Caki2 (cell line): ENCODE measurements around the gene CALHM4. TPM values are rescaled to one million over a fixed set of nuclear protein-coding genes. Genes with fewer than 3 reads are reported as not detected.

Source experiments
- total RNA-seq: library from RNA; depleted of rRNA; stranded (reverse); fragments of >200 nt; shearing (Covaris generic); gene quantifications from 2 replicates; pipeline ENCODE4 v1.2.3, GENCODE V29; 2014; ENCODE audit warnings: low replicate concordance; rRNA removed

CALHM4 gene
- total RNA-seq, 1 experiment from 2014 or later = not detected

Other genes starting within 250 kb of the CALHM4 start
- 10.6 and 15.6 TPM in 2 replicates for gene DSE, start 182.8 kb upstream of the CALHM4 start, total RNA-seq
- not detected in 2 replicates for gene CALHM6, start 92.4 kb upstream of the CALHM4 start, total RNA-seq
- 3.0 and 3.2 TPM in 2 replicates for gene CALHM5, start 42.1 kb upstream of the CALHM4 start, total RNA-seq
- not detected in 2 replicates for gene TRAPPC3L, start 8.1 kb upstream of the CALHM4 start, total RNA-seq
- 8.3 and 38.0 TPM in 2 replicates for gene RWDD1, start 17.8 kb downstream of the CALHM4 start, total RNA-seq
- gene RSPH4A, start 62.7 kb downstream of the CALHM4 start, total RNA-seq = not detected in 2 replicates
- gene ZUP1, start 115.0 kb downstream of the CALHM4 start, total RNA-seq = 4.0 and 6.6 TPM in 2 replicates
- gene KPNA5, start 127.5 kb downstream of the CALHM4 start, total RNA-seq = 3.6 and 4.6 TPM in 2 replicates
- not detected in 2 replicates for gene FAM162B, start 212.0 kb downstream of the CALHM4 start, total RNA-seq